Activated B cell treated with CpG ODN at 0.5 μM for 24 hours (primary cell): ENCODE data around the gene LRRC51. TPM values are rescaled to one million over a fixed set of nuclear protein-coding genes. Genes with fewer than 3 reads are reported as not detected.

Experiments
- ATAC-seq: fragments of 200-7000 bp; cut with Tn5 transposase; one replicate; pipeline ENCODE4 v1.10.0; 2021; ENCODE audit warnings: low read depth, mild to moderate bottlenecking, moderate library complexity
- CTCF ChIA-PET: fragments of 350-600 bp; sonication (Branson Sonifier 250); formaldehyde crosslinking; loops from one replicate; lab custom pipeline; 2021; ENCODE audit warnings: antibody characterized with exemption; lab: Charles Lee
- POLR2A ChIA-PET: fragments of 350-600 bp; sonication (Branson Sonifier 250); formaldehyde crosslinking; loops from one replicate; lab custom pipeline; 2021; ENCODE audit warnings: antibody characterized with exemption; lab: Charles Lee
- DNase-seq: peaks from one replicate; pipeline ENCODE4 v3.0.0; 2022
- H3K27ac Mint-ChIP-seq: one replicate; pipeline ENCODE4 v1.8.0; 2020; ENCODE audit warnings: mixed read lengths
- H3K27me3 Mint-ChIP-seq: one replicate; pipeline ENCODE4 v1.8.0; 2021; ENCODE audit warnings: mixed read lengths
- H3K36me3 Mint-ChIP-seq: one replicate; pipeline ENCODE4 v1.8.0; 2021; ENCODE audit warnings: low read depth, mixed read lengths
- H3K4me1 Mint-ChIP-seq: one replicate; pipeline ENCODE4 v1.8.0; 2021; ENCODE audit warnings: mixed read lengths
- H3K4me3 Mint-ChIP-seq: one replicate; pipeline ENCODE4 v1.8.0; 2020; ENCODE audit warnings: mild to moderate bottlenecking, mixed read lengths
- H3K9me3 Mint-ChIP-seq: one replicate; pipeline ENCODE4 v1.8.0; 2020; ENCODE audit warnings: mixed read lengths
- intact Hi-C: fragments of 100-400 bp; cut with micrococcal nuclease; formaldehyde crosslinking; loops from one replicate; pipeline ENCODE4 v1.15.1; 2024
- total RNA-seq: library from RNA; stranded (reverse); gene quantifications from 2 replicates; pipeline ENCODE4 v1.2.3, GENCODE V29; 2022
- TF ChIP-seq, protein P1 (sequence below): fragments of 200-600 bp; IDR thresholded peaks from one replicate; pipeline ENCODE4 v1.8.0; 2022; ENCODE audit warnings: antibody characterized with exemption, mild to moderate bottlenecking

LRRC51 gene
- total RNA-seq, 1 donor from 2014 or later = 4.1 TPM

DNA sequence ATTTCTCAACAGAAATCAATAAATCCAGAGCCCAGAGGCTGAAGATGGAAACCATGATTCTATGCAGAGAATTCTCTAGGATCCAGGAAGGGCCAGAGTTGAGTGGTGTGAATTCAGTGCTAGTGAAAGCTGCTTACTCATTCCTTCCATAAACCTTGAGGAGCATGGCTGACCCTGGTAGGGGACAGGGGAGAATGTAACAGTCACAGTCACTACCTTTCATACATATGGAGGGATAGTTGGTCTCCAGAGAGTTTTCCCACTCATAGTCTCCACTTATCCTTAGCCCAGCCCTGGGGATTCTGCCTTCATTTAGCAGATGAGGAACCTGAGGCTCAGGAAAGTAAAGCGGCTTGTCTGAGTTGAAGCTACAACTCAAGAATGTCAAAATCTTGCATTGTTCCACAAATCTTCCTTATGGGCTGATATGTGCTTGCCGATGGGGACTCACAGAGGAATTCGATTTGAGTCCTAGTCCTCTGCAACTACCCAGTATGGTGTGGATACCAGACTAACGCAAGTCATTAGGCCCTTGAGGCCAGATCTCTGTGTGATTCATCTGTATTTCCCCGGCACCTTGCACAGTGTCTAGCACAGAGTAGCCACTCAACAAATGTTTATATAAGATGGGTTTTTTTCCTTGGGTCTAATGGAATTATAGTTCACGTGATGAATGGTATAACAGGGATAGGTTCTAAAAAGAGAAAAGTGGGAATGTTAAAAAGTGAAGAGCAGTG is 35.5 kb downstream of the LRRC51 start:
- no peak for ATAC-seq
- Mint-ChIP-seq H3K27me3 (peaks cover 22% of the 10 kb centered on the region), H3K4me3 (no peak overlapping the region), H3K9me3 (no peaks in the 10 kb centered on the region), H3K36me3 (peaks cover 6% of the 10 kb centered on the region), H3K4me1 (peaks cover 22% of the 10 kb centered on the region), H3K27ac (no peak overlapping the region)
- TF ChIP-seq, protein P1, sequence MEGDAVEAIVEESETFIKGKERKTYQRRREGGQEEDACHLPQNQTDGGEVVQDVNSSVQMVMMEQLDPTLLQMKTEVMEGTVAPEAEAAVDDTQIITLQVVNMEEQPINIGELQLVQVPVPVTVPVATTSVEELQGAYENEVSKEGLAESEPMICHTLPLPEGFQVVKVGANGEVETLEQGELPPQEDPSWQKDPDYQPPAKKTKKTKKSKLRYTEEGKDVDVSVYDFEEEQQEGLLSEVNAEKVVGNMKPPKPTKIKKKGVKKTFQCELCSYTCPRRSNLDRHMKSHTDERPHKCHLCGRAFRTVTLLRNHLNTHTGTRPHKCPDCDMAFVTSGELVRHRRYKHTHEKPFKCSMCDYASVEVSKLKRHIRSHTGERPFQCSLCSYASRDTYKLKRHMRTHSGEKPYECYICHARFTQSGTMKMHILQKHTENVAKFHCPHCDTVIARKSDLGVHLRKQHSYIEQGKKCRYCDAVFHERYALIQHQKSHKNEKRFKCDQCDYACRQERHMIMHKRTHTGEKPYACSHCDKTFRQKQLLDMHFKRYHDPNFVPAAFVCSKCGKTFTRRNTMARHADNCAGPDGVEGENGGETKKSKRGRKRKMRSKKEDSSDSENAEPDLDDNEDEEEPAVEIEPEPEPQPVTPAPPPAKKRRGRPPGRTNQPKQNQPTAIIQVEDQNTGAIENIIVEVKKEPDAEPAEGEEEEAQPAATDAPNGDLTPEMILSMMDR = no peak
- POLR2A ChIA-PET = interaction anchor here (0.5 kb wide), 1 partner anchor 170 kb away, joined by 5 read pairs; no protein-coding TSS in a partner anchor
- CTCF ChIA-PET = no interaction called here
- no peak for DNase-seq
- intact Hi-C loops = no loop called here

DNA sequence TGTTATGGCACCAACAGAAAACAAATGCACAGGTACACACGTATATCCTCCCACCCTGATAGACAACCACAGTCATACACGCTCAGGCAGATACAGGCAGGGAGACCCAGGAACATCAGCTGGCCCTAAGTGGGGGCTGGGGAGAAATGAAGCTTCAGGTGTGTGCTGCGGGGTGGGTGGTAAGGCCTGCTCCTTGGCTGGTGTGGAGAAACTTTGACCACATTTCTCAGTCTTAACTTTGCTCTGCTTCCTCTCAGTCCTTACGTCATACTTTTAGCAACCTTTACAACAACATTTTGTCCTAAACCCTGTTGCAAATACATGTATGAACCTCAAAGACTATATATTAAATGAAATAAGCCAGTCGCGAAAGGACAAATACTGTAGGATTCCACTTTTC is 38.5 kb downstream of the LRRC51 start:
- DNase-seq = no peak
- ChIA-PET POLR2A (interaction anchor here (1.2 kb wide), 1 partner anchor 141 kb away, joined by 5 read pairs; no protein-coding TSS in a partner anchor), CTCF (no interaction called here)
- Mint-ChIP-seq H3K27ac (no peak overlapping the region), H3K4me1 (no peaks in the 10 kb centered on the region), H3K36me3 (no peaks in the 10 kb centered on the region), H3K4me3 (no peak overlapping the region), H3K9me3 (no peaks in the 10 kb centered on the region), H3K27me3 (peaks cover 30% of the 10 kb centered on the region)
- intact Hi-C loops = no loop called here
- TF ChIP-seq, protein P1 = no peak
- ATAC-seq = no peak

DNA sequence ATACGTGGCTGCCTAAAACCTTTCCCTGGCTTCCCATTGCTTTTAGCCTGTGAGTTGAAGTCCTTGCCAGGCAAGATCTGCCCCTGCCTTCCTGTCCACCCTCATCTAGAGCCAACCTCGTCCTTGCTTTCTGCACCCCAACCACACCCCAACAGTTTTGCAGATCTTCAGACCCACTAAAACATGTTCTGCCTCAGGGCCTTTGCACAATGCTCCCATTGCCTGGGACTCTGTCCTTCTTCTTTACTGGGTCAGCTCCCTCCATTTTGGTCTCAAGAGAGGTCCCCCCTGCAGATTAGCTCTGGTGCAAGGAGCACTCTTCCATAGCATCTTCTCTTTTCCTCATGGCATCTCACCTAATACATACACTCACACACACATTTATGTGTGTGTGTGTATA is 40.3 kb downstream of the LRRC51 start:
- POLR2A ChIA-PET = no interaction called here
- Mint-ChIP-seq H3K36me3 (no peaks in the 10 kb centered on the region), H3K4me3 (no peak overlapping the region), H3K4me1 (no peaks in the 10 kb centered on the region), H3K27ac (no peak overlapping the region), H3K9me3 (peaks cover 4% of the 10 kb centered on the region), H3K27me3 (peaks cover 23% of the 10 kb centered on the region)
- DNase-seq (no peak), ATAC-seq (no peak)
- CTCF ChIA-PET = no interaction called here
- intact Hi-C loops = no loop called here
- TF ChIP-seq, protein P1 = no peak

DNA sequence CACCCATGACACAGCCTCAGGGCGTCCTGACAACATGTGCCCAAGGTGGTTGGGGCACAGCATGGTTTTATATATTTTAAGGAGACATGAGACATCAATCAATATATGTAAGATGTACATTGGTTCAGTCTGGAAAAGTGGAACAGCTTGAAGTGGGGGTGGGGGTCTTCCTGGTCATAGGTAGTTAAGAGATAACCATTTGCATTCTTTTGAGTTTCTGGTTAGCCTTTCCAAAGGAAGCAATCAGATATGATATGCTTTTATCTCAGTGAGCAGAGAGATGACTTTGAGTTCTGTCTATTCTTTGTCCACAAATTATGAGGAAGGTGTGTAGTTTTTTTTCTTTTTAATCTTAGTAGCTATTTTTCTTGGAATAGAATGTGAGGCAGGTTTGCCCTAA is 42.0 kb downstream of the LRRC51 start:
- intact Hi-C loops = no loop called here
- ChIA-PET POLR2A (interaction anchor here (2.2 kb wide), 1 partner anchor 10 kb away, joined by 6 read pairs; the partner anchor contains the start of gene ANAPC15), CTCF (interaction anchor here (0.6 kb wide), 1 partner anchor 549 kb away, joined by 4 read pairs; no protein-coding TSS in a partner anchor)
- Mint-ChIP-seq H3K36me3 (no peaks in the 10 kb centered on the region), H3K4me3 (no peak overlapping the region), H3K9me3 (peaks cover 9% of the 10 kb centered on the region), H3K27me3 (peaks cover 19% of the 10 kb centered on the region), H3K4me1 (no peaks in the 10 kb centered on the region), H3K27ac (no peak overlapping the region)
- ATAC-seq = no peak
- DNase-seq = no peak
- TF ChIP-seq, protein P1 = no peak

DNA sequence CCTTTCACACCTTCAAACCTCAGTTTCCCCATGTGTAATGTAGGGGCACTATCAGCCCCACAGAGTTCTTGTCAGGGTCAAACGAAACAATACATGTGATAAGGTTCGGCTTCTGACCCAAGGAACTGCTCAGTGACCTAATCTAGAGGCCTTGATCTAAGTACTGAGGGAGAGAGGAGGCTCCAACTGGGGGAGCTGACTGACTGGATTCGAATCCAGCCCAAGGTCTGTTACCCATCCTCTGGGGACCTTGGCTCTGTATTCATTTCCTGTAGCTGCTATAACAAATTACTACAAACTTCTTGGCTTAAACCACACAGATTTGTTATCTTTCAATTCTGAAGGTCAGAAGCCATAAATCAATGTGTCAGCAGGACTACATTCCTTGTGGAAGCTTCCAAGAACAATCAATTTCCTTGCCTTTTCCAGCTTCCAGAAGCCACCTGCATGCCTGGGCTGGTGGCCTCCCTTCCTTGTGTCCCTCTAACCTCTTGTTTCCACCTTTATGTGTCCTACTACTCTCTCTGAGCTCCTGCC is 42.5 kb downstream of the LRRC51 start:
- intact Hi-C loops = no loop called here
- ATAC-seq (no peak), DNase-seq (no peak)
- TF ChIP-seq, protein P1 = no peak
- Mint-ChIP-seq H3K27me3 (peaks cover 17% of the 10 kb centered on the region), H3K4me3 (no peak overlapping the region), H3K4me1 (no peaks in the 10 kb centered on the region), H3K27ac (no peak overlapping the region), H3K36me3 (no peaks in the 10 kb centered on the region), H3K9me3 (peaks cover 13% of the 10 kb centered on the region)
- ChIA-PET CTCF (interaction anchor here (0.6 kb wide), 1 partner anchor 549 kb away, joined by 4 read pairs; no protein-coding TSS in a partner anchor), POLR2A (interaction anchor here (2.2 kb wide), 1 partner anchor 11 kb away, joined by 6 read pairs; the partner anchor contains the start of gene ANAPC15)
